Neural cell (in vitro differentiated cells): Measurements from ENCODE around the gene SLC19A1.

Experiments
- EP300 ChIP-seq: fragments of 450-650 bp; conservative IDR thresholded peaks from 2 replicates; pipeline ENCODE4 v1.6.1; 2014; ENCODE audit warnings: antibody characterized with exemption, mild to moderate bottlenecking, moderate library complexity; ENCODE audit not compliant: poor library complexity, severe bottlenecking
- EZH2 ChIP-seq: fragments of 200-600, 300-800 bp; shearing (Covaris generic), sonication (generic); IDR thresholded peaks from 2 replicates; pipeline ENCODE4 v1.6.1; 2014; ENCODE audit warnings: antibody characterized with exemption, low read length, borderline replicate concordance, mild to moderate bottlenecking; ENCODE audit not compliant: insufficient read depth, poor library complexity, severe bottlenecking
- MXI1 ChIP-seq: fragments of 450-650 bp; conservative IDR thresholded peaks from 2 replicates; pipeline ENCODE4 v1.6.1; 2014; ENCODE audit warnings: antibody characterized with exemption, mild to moderate bottlenecking; ENCODE audit not compliant: poor library complexity, severe bottlenecking
- POLR2AphosphoS5 ChIP-seq: IDR thresholded peaks from 2 replicates; pipeline ENCODE4 v1.6.1; 2012
- RAD21 ChIP-seq: fragments of 450-650 bp; conservative IDR thresholded peaks from 2 replicates; pipeline ENCODE4 v1.6.1; 2014; ENCODE audit warnings: antibody characterized with exemption, mild to moderate bottlenecking, moderate library complexity
- SMC3 ChIP-seq: fragments of 450-650 bp; conservative IDR thresholded peaks from 2 replicates; pipeline ENCODE4 v1.6.1; 2014; ENCODE audit warnings: antibody characterized with exemption, mild to moderate bottlenecking, moderate library complexity; ENCODE audit not compliant: poor library complexity
- TAF1 ChIP-seq: IDR thresholded peaks from 2 replicates; pipeline ENCODE4 v1.6.1; 2012; ENCODE audit warnings: low read depth
- TF ChIP-seq, protein P1 (sequence below): fragments of 450-650 bp; IDR thresholded peaks from 2 replicates; pipeline ENCODE4 v1.5.1; 2014; ENCODE audit warnings: antibody characterized with exemption, mild to moderate bottlenecking, moderate library complexity; ENCODE audit not compliant: poor library complexity, severe bottlenecking
- TF ChIP-seq, protein P2 (sequence below): IDR thresholded peaks from 2 replicates; pipeline ENCODE4 v1.6.1; 2012; ENCODE audit warnings: borderline replicate concordance

DNA sequence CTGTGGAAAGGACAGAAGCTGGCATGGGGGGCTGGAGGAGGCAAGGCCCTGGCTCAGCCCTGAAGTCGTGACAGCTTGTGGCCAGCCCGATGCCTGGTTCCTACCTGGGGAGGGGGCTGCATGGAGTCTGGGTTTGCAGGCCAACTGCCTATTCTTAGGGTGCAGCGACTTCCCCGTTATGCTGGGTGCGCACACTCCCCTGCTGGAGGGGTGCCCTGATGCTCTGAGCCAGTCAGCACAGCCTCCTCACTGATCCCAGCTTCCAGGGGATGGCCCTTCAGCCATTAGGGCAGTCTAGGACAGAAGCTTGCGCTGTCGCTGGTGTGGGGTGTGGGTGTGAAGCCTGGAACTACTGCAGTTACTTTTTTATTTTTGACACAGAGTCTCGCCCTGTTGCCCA lies 30.0 kb upstream of the SLC19A1 start:
- TF ChIP-seq EP300 (no peak), SMC3 (no peak), RAD21 (no peak), TAF1 (no peak), POLR2AphosphoS5 (no peak), EZH2 (no peak), MXI1 (no peak)
- TF ChIP-seq, protein P1, sequence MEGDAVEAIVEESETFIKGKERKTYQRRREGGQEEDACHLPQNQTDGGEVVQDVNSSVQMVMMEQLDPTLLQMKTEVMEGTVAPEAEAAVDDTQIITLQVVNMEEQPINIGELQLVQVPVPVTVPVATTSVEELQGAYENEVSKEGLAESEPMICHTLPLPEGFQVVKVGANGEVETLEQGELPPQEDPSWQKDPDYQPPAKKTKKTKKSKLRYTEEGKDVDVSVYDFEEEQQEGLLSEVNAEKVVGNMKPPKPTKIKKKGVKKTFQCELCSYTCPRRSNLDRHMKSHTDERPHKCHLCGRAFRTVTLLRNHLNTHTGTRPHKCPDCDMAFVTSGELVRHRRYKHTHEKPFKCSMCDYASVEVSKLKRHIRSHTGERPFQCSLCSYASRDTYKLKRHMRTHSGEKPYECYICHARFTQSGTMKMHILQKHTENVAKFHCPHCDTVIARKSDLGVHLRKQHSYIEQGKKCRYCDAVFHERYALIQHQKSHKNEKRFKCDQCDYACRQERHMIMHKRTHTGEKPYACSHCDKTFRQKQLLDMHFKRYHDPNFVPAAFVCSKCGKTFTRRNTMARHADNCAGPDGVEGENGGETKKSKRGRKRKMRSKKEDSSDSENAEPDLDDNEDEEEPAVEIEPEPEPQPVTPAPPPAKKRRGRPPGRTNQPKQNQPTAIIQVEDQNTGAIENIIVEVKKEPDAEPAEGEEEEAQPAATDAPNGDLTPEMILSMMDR, result no peak
- TF ChIP-seq, protein P2, sequence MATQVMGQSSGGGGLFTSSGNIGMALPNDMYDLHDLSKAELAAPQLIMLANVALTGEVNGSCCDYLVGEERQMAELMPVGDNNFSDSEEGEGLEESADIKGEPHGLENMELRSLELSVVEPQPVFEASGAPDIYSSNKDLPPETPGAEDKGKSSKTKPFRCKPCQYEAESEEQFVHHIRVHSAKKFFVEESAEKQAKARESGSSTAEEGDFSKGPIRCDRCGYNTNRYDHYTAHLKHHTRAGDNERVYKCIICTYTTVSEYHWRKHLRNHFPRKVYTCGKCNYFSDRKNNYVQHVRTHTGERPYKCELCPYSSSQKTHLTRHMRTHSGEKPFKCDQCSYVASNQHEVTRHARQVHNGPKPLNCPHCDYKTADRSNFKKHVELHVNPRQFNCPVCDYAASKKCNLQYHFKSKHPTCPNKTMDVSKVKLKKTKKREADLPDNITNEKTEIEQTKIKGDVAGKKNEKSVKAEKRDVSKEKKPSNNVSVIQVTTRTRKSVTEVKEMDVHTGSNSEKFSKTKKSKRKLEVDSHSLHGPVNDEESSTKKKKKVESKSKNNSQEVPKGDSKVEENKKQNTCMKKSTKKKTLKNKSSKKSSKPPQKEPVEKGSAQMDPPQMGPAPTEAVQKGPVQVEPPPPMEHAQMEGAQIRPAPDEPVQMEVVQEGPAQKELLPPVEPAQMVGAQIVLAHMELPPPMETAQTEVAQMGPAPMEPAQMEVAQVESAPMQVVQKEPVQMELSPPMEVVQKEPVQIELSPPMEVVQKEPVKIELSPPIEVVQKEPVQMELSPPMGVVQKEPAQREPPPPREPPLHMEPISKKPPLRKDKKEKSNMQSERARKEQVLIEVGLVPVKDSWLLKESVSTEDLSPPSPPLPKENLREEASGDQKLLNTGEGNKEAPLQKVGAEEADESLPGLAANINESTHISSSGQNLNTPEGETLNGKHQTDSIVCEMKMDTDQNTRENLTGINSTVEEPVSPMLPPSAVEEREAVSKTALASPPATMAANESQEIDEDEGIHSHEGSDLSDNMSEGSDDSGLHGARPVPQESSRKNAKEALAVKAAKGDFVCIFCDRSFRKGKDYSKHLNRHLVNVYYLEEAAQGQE, result no peak
